CD8-positive, alpha-beta memory T cell (primary cell): ENCODE results near the gene OIT3. TPM values are rescaled to one million over a fixed set of nuclear protein-coding genes. Genes with fewer than 3 reads are reported as not detected.
"Not testable (repeated sequence)": the region's sequence is repeated elsewhere in the genome, so short reads cannot be mapped to it uniquely, and the experiment has no call there.

ENCODE experiments used
- CTCF ChIA-PET: fragments of 350-600 bp; sonication (Branson Sonifier 250); formaldehyde crosslinking; loops from one replicate; lab custom pipeline; 2021; ENCODE audit warnings: antibody characterized with exemption; lab: Charles Lee
- POLR2A ChIA-PET: fragments of 350-600 bp; sonication (Branson Sonifier 250); formaldehyde crosslinking; loops from one replicate; lab custom pipeline; 2021; ENCODE audit warnings: antibody characterized with exemption; lab: Charles Lee
- DNase-seq, 5 donors: peaks; one replicate each; pipeline versions ENCODE4 v3.0.0 to v3.0.0-alpha.2; 2020 to 2022; ENCODE audit warnings: mixed read lengths in 1 of 5
- H3K27ac ChIP-seq: one replicate; pipeline ENCODE4 v1.7.0; 2013; ENCODE audit warnings: low read depth, mild to moderate bottlenecking, low read length, moderate library complexity
- H3K27me3 ChIP-seq: 2 replicates; pipeline ENCODE4 v1.7.0; 2013; ENCODE audit warnings: low read length, mild to moderate bottlenecking; ENCODE audit not compliant: insufficient read depth, poor library complexity, severe bottlenecking
- H3K36me3 ChIP-seq: 2 replicates; pipeline ENCODE4 v1.7.0; 2013; ENCODE audit warnings: mild to moderate bottlenecking, low read length, moderate library complexity; ENCODE audit not compliant: insufficient read depth
- H3K4me1 ChIP-seq: 2 replicates; pipeline ENCODE4 v1.7.0; 2013; ENCODE audit warnings: mild to moderate bottlenecking, low read length, moderate library complexity; ENCODE audit not compliant: insufficient read depth
- H3K4me3 ChIP-seq: 2 replicates; pipeline ENCODE4 v1.7.0; 2013; ENCODE audit warnings: mild to moderate bottlenecking, low read length
- H3K9me3 ChIP-seq: 2 replicates; pipeline ENCODE4 v1.7.0; 2013; ENCODE audit warnings: mild to moderate bottlenecking, low read length
- H3K27ac Mint-ChIP-seq, 8 donors: one replicate each; pipeline ENCODE4 v1.8.0; 2020 to 2021; ENCODE audit warnings: mixed read lengths in 8 of 8, mild to moderate bottlenecking in 6 of 8, inconsistent platforms in 3 of 8, moderate library complexity in 3 of 8
- H3K27me3 Mint-ChIP-seq, 2 donors: one replicate each; pipeline ENCODE4 v1.8.0; 2020 to 2021; ENCODE audit warnings: mixed read lengths in 2 of 2, mild to moderate bottlenecking in 1 of 2, moderate library complexity in 1 of 2
- H3K36me3 Mint-ChIP-seq, 3 donors: one replicate each; pipeline ENCODE4 v1.8.0; 2020 to 2021; ENCODE audit warnings: mixed read lengths in 3 of 3, inconsistent platforms in 1 of 3, mild to moderate bottlenecking in 1 of 3
- H3K4me1 Mint-ChIP-seq, 3 donors: one replicate each; pipeline ENCODE4 v1.8.0; 2020 to 2021; ENCODE audit warnings: mixed read lengths in 3 of 3, inconsistent platforms in 1 of 3, mild to moderate bottlenecking in 1 of 3
- H3K4me3 Mint-ChIP-seq, 7 donors: one replicate each; pipeline ENCODE4 v1.8.0; 2020 to 2021; ENCODE audit warnings: mixed read lengths in 7 of 7, mild to moderate bottlenecking in 6 of 7, moderate library complexity in 4 of 7, inconsistent platforms in 2 of 7
- H3K9me3 Mint-ChIP-seq, 5 donors: one replicate each; pipeline ENCODE4 v1.8.0; 2020 to 2022; ENCODE audit warnings: mixed read lengths in 5 of 5, mild to moderate bottlenecking in 3 of 5, moderate library complexity in 2 of 5, inconsistent platforms in 1 of 5
- polyA plus RNA-seq: library from polyadenylated mRNA; unstranded; fragments of 300-500 nt; fragmentation: Illumina TruSeq; gene quantifications from one replicate; pipeline ENCODE4 v1.2.3, GENCODE V29; 2021
- total RNA-seq, 2 experiments: library from RNA; stranded (reverse); gene quantifications; one replicate each; pipeline ENCODE4 v1.2.3, GENCODE V29; 2021

The OIT3 gene
- total and polyA plus RNA-seq, 3 experiments from 2014 or later: not detected

GRCh38 chr10:72904806-72905205 is 11.3 kb downstream of the OIT3 start:
- H3K4me1 Mint-ChIP-seq: no peaks in the 10 kb centered on the region
- no peak overlapping the region for H3K27ac Mint-ChIP-seq
- Histone ChIP-seq H3K27me3 (no peaks in the 10 kb centered on the region), H3K4me1 (no peaks in the 10 kb centered on the region), H3K9me3 (no peaks in the 10 kb centered on the region), H3K27ac (peak overlapping the region; percentile 43), H3K36me3 (no peaks in the 10 kb centered on the region), H3K4me3 (no peak overlapping the region)
- no peak overlapping the region for H3K4me3 Mint-ChIP-seq
- ChIA-PET CTCF (no interaction called here), POLR2A (no interaction called here)
- DNase-seq: no peak
- H3K27me3 Mint-ChIP-seq: peaks cover 3 to 5% of the 10 kb centered on the region in 2 donors
- H3K9me3 Mint-ChIP-seq: no peaks in the 10 kb centered on the region
- no peaks in the 10 kb centered on the region for H3K36me3 Mint-ChIP-seq

- POLR2A ChIA-PET: no interaction called here
- peaks cover 4 to 7% of the 10 kb centered on the region in 2 donors for H3K27me3 Mint-ChIP-seq
Observed at GRCh38 chr10:72906446-72906845, 12.9 kb downstream of the OIT3 start.

GRCh38 chr10:72910705-72911104 is 17.2 kb downstream of the OIT3 start:
- Mint-ChIP-seq H3K36me3 (peaks cover 0 to 3% (median 0%) of the 10 kb centered on the region in 3 donors), H3K27ac (no peak overlapping the region), H3K4me3 (no peak overlapping the region), H3K27me3 (peaks cover 2 to 4% of the 10 kb centered on the region in 2 donors), H3K4me1 (no peaks in the 10 kb centered on the region), H3K9me3 (no peaks in the 10 kb centered on the region)
- no peak overlapping the region for H3K27ac ChIP-seq
- no peak overlapping the region for H3K4me3 ChIP-seq
- H3K4me1 ChIP-seq: no peaks in the 10 kb centered on the region
- H3K9me3 ChIP-seq: no peaks in the 10 kb centered on the region
- DNase-seq: no peak
- ChIA-PET POLR2A (no interaction called here), CTCF (no interaction called here)
- no peaks in the 10 kb centered on the region for H3K36me3 ChIP-seq
- H3K27me3 ChIP-seq: no peaks in the 10 kb centered on the region

More at GRCh38 chr10:72906446-72906845, 12.9 kb downstream of the OIT3 start:
- no peaks in the 10 kb centered on the region for H3K27me3 ChIP-seq
- H3K36me3 ChIP-seq: no peaks in the 10 kb centered on the region
- H3K27ac ChIP-seq: no peak overlapping the region
- CTCF ChIA-PET: no interaction called here
- Mint-ChIP-seq H3K9me3 (no peaks in the 10 kb centered on the region), H3K27ac (no peak overlapping the region), H3K4me3 (no peak overlapping the region), H3K4me1 (no peaks in the 10 kb centered on the region), H3K36me3 (peaks cover 0 to 3% (median 0%) of the 10 kb centered on the region in 3 donors)
- H3K9me3 ChIP-seq: no peaks in the 10 kb centered on the region
- no peak overlapping the region for H3K4me3 ChIP-seq
- DNase-seq: no peak
- H3K4me1 ChIP-seq: no peaks in the 10 kb centered on the region

- Histone ChIP-seq H3K4me3 (no peak overlapping the region), H3K27me3 (no peaks in the 10 kb centered on the region), H3K9me3 (no peaks in the 10 kb centered on the region), H3K27ac (no peak overlapping the region), H3K36me3 (no peaks in the 10 kb centered on the region), H3K4me1 (no peaks in the 10 kb centered on the region)
- H3K9me3 Mint-ChIP-seq: no peaks in the 10 kb centered on the region
- POLR2A ChIA-PET: no interaction called here
- no peak overlapping the region for H3K4me3 Mint-ChIP-seq
- no peak for DNase-seq
- CTCF ChIA-PET: no interaction called here
- H3K36me3 Mint-ChIP-seq: peaks cover 0 to 3% (median 0%) of the 10 kb centered on the region in 3 donors
- H3K27ac Mint-ChIP-seq: no peak overlapping the region
- peaks cover 2 to 4% of the 10 kb centered on the region in 2 donors for H3K27me3 Mint-ChIP-seq
- no peaks in the 10 kb centered on the region for H3K4me1 Mint-ChIP-seq
Observed at GRCh38 chr10:72911758-72912157, 18.2 kb downstream of the OIT3 start.

GRCh38 chr10:72912736-72913135 is 19.2 kb downstream of the OIT3 start:
- H3K27ac Mint-ChIP-seq: no peak overlapping the region
- no peaks in the 10 kb centered on the region for H3K9me3 Mint-ChIP-seq
- H3K27me3 ChIP-seq: no peaks in the 10 kb centered on the region
- DNase-seq: no peak
- H3K36me3 Mint-ChIP-seq: peaks cover 0 to 3% (median 0%) of the 10 kb centered on the region in 3 donors
- ChIA-PET CTCF (no interaction called here), POLR2A (no interaction called here)
- no peak overlapping the region for H3K27ac ChIP-seq
- H3K4me3 Mint-ChIP-seq: no peak overlapping the region
- peaks cover 2 to 4% of the 10 kb centered on the region in 2 donors for H3K27me3 Mint-ChIP-seq
- H3K4me1 Mint-ChIP-seq: no peaks in the 10 kb centered on the region
- H3K36me3 ChIP-seq: no peaks in the 10 kb centered on the region
- no peaks in the 10 kb centered on the region for H3K9me3 ChIP-seq
- H3K4me1 ChIP-seq: no peaks in the 10 kb centered on the region
- H3K4me3 ChIP-seq: no peak overlapping the region

GRCh38 chr10:72913287-72913686 is 19.7 kb downstream of the OIT3 start:
- Mint-ChIP-seq H3K4me1 (no peaks in the 10 kb centered on the region), H3K27me3 (peaks cover 4% of the 10 kb centered on the region in 2 donors), H3K4me3 (no peak overlapping the region), H3K36me3 (peaks cover 0 to 3% (median 0%) of the 10 kb centered on the region in 3 donors), H3K9me3 (no peaks in the 10 kb centered on the region), H3K27ac (no peak overlapping the region)
- POLR2A ChIA-PET: no interaction called here
- no peaks in the 10 kb centered on the region for H3K36me3 ChIP-seq
- H3K4me1 ChIP-seq: no peaks in the 10 kb centered on the region
- CTCF ChIA-PET: no interaction called here
- H3K9me3 ChIP-seq: no peaks in the 10 kb centered on the region
- no peaks in the 10 kb centered on the region for H3K27me3 ChIP-seq
- DNase-seq: no peak
- no peak overlapping the region for H3K4me3 ChIP-seq
- H3K27ac ChIP-seq: no peak overlapping the region

- Mint-ChIP-seq H3K36me3 (peaks cover 3 to 17% (median 6%) of the 10 kb centered on the region in 3 donors), H3K9me3 (peaks cover 12 to 19% (median 17%) of the 10 kb centered on the region in 5 donors), H3K27me3 (peaks cover 12 to 20% of the 10 kb centered on the region in 2 donors)
- H3K4me1 Mint-ChIP-seq, H3K27ac ChIP-seq, H3K4me3 Mint-ChIP-seq, H3K9me3 ChIP-seq, H3K4me3 ChIP-seq, H3K27me3 ChIP-seq, DNase-seq, CTCF ChIA-PET, H3K36me3 ChIP-seq, POLR2A ChIA-PET, H3K4me1 ChIP-seq, H3K27ac Mint-ChIP-seq: not testable (repeated sequence)
Observed at GRCh38 chr10:72917201-72917600, 23.7 kb downstream of the OIT3 start.

GRCh38 chr10:72917803-72918332 is 24.3 kb downstream of the OIT3 start:
- H3K27ac Mint-ChIP-seq, H3K9me3 ChIP-seq, H3K27me3 ChIP-seq, POLR2A ChIA-PET, CTCF ChIA-PET, H3K4me3 Mint-ChIP-seq, H3K4me3 ChIP-seq, H3K27ac ChIP-seq, H3K4me1 Mint-ChIP-seq, H3K36me3 ChIP-seq, H3K4me1 ChIP-seq, DNase-seq: not testable (repeated sequence)
- Mint-ChIP-seq H3K36me3 (peaks cover 3 to 17% (median 6%) of the 10 kb centered on the region in 3 donors), H3K27me3 (peaks cover 13 to 24% of the 10 kb centered on the region in 2 donors), H3K9me3 (peaks cover 12 to 23% (median 17%) of the 10 kb centered on the region in 5 donors)
